C4-2B (cell line): ENCODE results near the gene GRHL3.

Experiments used
- H3K27ac ChIP-seq: fragments of 450-650 bp; 2 replicates; pipeline ENCODE4 v1.5.1; 2017
- CTCF ChIP-seq: fragments of 450-650 bp; conservative IDR thresholded peaks from 2 replicates; pipeline ENCODE4 v1.5.1; 2017; ENCODE audit warnings: mild to moderate bottlenecking
- ZFX ChIP-seq: fragments of 450-650 bp; IDR thresholded peaks from 2 replicates; pipeline ENCODE4 v1.6.1; 2017

Gene GRHL3

GRCh38 chr1:24301785-24302175 lies 17.4 kb upstream of the GRHL3 start:
- TF ChIP-seq ZFX, result no peak
- no peak for TF ChIP-seq CTCF
- no peak overlapping the region; the same call in 1 of the 2 replicates for H3K27ac ChIP-seq

DNA sequence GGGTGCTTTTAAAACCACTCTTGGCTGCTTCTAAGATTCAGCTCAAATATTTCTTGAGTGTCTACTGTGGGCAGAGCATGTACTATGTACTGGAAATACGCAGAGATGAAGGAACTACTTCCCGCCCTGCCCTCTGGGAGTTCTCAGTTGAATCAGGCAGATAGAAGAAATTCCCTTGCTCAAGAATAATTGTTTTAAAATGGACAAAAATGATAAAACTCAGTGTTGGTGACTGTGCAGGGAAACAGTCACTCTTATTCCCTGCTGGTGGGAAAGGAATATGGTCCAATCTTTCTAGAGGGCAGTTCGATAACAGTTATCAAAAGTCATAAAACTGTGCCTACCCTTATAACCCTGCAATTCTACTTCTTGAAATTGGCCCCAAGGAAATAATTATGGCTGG lies 16.9 kb upstream of the GRHL3 start:
- no peak overlapping the region for H3K27ac ChIP-seq
- TF ChIP-seq CTCF, result no peak

DNA sequence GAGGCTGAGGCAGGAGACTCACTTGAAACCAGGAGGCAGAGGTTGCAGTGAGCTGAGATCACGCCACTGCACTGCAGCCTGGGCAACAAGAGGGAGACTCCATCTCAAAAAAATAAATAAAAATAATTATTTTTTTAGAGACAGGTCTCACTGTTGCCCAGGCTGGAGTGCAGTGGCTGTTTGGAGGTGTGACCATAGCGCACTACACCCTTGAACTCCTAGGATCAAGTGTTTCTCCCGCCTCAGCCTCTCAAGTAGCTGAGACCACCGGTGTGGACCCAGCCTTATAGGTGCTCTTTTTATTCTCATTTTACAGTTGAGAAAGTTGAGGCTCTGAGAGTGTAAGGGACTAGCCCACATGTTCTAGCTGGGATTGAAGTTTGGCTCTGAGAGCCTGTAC lies 15.6 kb upstream of the GRHL3 start:
- no peak overlapping the region for H3K27ac ChIP-seq
- TF ChIP-seq CTCF, result no peak
- no peak for TF ChIP-seq ZFX

DNA sequence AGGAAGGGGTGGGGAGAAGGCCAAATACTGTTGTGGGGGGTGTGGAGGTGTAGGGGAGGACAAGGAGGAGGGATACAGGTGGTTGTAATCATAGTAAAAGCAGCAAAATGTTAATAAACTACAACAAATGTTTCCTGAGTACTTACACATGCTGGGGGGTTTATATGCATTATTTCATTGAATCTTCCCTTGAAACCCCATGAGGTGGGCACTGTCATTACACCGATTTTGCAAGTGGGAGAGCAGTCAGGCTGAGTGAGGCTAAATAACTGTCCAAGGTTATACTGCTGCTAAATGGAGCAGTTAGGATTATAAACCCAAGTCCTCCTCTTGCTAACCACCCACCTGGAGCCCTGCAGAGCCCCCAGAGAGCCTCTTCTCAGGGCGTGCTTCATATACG lies 14.4 kb upstream of the GRHL3 start:
- TF ChIP-seq CTCF, result no peak
- TF ChIP-seq ZFX, result no peak
- no peak overlapping the region for H3K27ac ChIP-seq

- TF ChIP-seq CTCF (no peak), ZFX (no peak)
- no peak overlapping the region for H3K27ac ChIP-seq
These were observed 10.7 kb upstream of the GRHL3 start for GRCh38 chr1:24308365-24309015.

- H3K27ac ChIP-seq, result no peak overlapping the region
- TF ChIP-seq CTCF (no peak), ZFX (no peak)
These were observed 9.2 kb upstream of the GRHL3 start for GRCh38 chr1:24309762-24310485.

DNA sequence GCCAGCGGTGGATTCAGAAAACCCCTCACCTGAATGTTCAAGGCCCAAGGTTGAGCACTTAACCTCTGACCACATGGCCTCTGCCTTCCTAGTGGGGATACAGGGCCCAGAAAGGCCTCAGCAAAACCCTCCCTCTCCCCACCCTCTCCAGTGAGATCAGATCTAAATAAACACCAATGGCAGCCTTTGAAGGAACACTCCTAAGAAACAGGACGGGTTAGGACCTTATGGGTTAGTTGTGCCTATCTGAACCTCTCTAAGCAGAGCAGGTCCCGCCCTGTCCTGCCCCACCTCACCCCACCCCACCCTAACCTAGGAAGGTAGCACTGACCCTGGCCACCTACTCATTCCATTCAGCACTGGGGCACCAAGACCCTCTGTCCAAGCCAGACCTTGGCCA lies 7.9 kb upstream of the GRHL3 start:
- TF ChIP-seq ZFX, result no peak
- no peak for TF ChIP-seq CTCF
- peak overlapping the region; percentile 25; the same call in 1 of the 2 replicates for H3K27ac ChIP-seq
